Measurements from ENCODE around the gene CHST15.

CHST15 gene

GRCh38 chr10:124049484-124049883 lies 43.9 kb downstream of the CHST15 start:
- Histone ChIP-seq H3K4me3 (ENCODE audit: low read depth, low read length) (no peak overlapping the region), H3K9ac (ENCODE audit: low read length) (no peak overlapping the region), H3K36me3 (ENCODE audit: control insufficient read depth, insufficient read depth, low read length) (no peaks in the 10 kb centered on the region), H3K9me3 (ENCODE audit: control insufficient read depth, insufficient read depth, low read depth, low read length) (no peaks in the 10 kb centered on the region), H3K4me1 (ENCODE audit: control insufficient read depth, insufficient read depth, low read length) (peaks cover 28% of the 10 kb centered on the region), H3K27ac (ENCODE audit: low read depth, low read length) (no peak overlapping the region), H3K27me3 (ENCODE audit: control insufficient read depth, insufficient read depth, low read length) (no peaks in the 10 kb centered on the region)

- H3K4me1 ChIP-seq (ENCODE audit: control insufficient read depth, insufficient read depth, low read length), result peaks cover 20% of the 10 kb centered on the region; the same call in 1 of the 2 replicates
- H3K9ac ChIP-seq (ENCODE audit: low read length), result no peak overlapping the region
- H3K27me3 ChIP-seq (ENCODE audit: control insufficient read depth, insufficient read depth, low read length), result no peaks in the 10 kb centered on the region
- no peaks in the 10 kb centered on the region for H3K9me3 ChIP-seq (ENCODE audit: control insufficient read depth, insufficient read depth, low read depth, low read length)
- 0 out of 2 replicates have a peak, but pooled peaks cover 3% of the 10 kb centered on the region for H3K36me3 ChIP-seq (ENCODE audit: control insufficient read depth, insufficient read depth, low read length)
- H3K4me3 ChIP-seq (ENCODE audit: low read depth, low read length), result no peak overlapping the region
- no peak overlapping the region for H3K27ac ChIP-seq (ENCODE audit: low read depth, low read length)
These were observed 44.8 kb downstream of the CHST15 start for GRCh38 chr10:124048371-124049290.

GRCh38 chr10:124047427-124048152 lies 45.8 kb downstream of the CHST15 start:
- Histone ChIP-seq H3K9ac (ENCODE audit: low read length) (no peak overlapping the region), H3K4me1 (ENCODE audit: control insufficient read depth, insufficient read depth, low read length) (peaks cover 23% of the 10 kb centered on the region; the same call in 1 of the 2 replicates), H3K36me3 (ENCODE audit: control insufficient read depth, insufficient read depth, low read length) (0 out of 2 replicates have a peak, but pooled peaks cover 4% of the 10 kb centered on the region), H3K9me3 (ENCODE audit: control insufficient read depth, insufficient read depth, low read depth, low read length) (no peaks in the 10 kb centered on the region), H3K4me3 (ENCODE audit: low read depth, low read length) (no peak overlapping the region), H3K27me3 (ENCODE audit: control insufficient read depth, insufficient read depth, low read length) (no peaks in the 10 kb centered on the region), H3K27ac (ENCODE audit: low read depth, low read length) (no peak overlapping the region)

- H3K27ac ChIP-seq (ENCODE audit: low read depth, low read length), result no peak overlapping the region
- H3K4me1 ChIP-seq (ENCODE audit: control insufficient read depth, insufficient read depth, low read length), result peaks cover 23% of the 10 kb centered on the region; the same call in 1 of the 2 replicates
- H3K4me3 ChIP-seq (ENCODE audit: low read depth, low read length), result no peak overlapping the region
- H3K36me3 ChIP-seq (ENCODE audit: control insufficient read depth, insufficient read depth, low read length), result peaks cover 11% of the 10 kb centered on the region
- H3K9ac ChIP-seq (ENCODE audit: low read length), result no peak overlapping the region
- no peaks in the 10 kb centered on the region for H3K27me3 ChIP-seq (ENCODE audit: control insufficient read depth, insufficient read depth, low read length)
- H3K9me3 ChIP-seq (ENCODE audit: control insufficient read depth, insufficient read depth, low read depth, low read length), result no peaks in the 10 kb centered on the region
These were observed 47.5 kb downstream of the CHST15 start for GRCh38 chr10:124045801-124046355.

GRCh38 chr10:124045276-124045675 lies 48.1 kb downstream of the CHST15 start:
- Histone ChIP-seq H3K9ac (ENCODE audit: low read length) (no peak overlapping the region), H3K27me3 (ENCODE audit: control insufficient read depth, insufficient read depth, low read length) (no peaks in the 10 kb centered on the region), H3K27ac (ENCODE audit: low read depth, low read length) (no peak overlapping the region), H3K4me1 (ENCODE audit: control insufficient read depth, insufficient read depth, low read length) (peaks cover 23% of the 10 kb centered on the region; the same call in 1 of the 2 replicates), H3K4me3 (ENCODE audit: low read depth, low read length) (no peak overlapping the region), H3K36me3 (ENCODE audit: control insufficient read depth, insufficient read depth, low read length) (peaks cover 11% of the 10 kb centered on the region), H3K9me3 (ENCODE audit: control insufficient read depth, insufficient read depth, low read depth, low read length) (no peaks in the 10 kb centered on the region)

- Histone ChIP-seq H3K9ac (ENCODE audit: low read length) (no peak overlapping the region), H3K27me3 (ENCODE audit: control insufficient read depth, insufficient read depth, low read length) (no peaks in the 10 kb centered on the region), H3K36me3 (ENCODE audit: control insufficient read depth, insufficient read depth, low read length) (peaks cover 15% of the 10 kb centered on the region), H3K4me1 (ENCODE audit: control insufficient read depth, insufficient read depth, low read length) (peaks cover 18% of the 10 kb centered on the region; the same call in 1 of the 2 replicates), H3K4me3 (ENCODE audit: low read depth, low read length) (no peak overlapping the region), H3K9me3 (ENCODE audit: control insufficient read depth, insufficient read depth, low read depth, low read length) (no peaks in the 10 kb centered on the region), H3K27ac (ENCODE audit: low read depth, low read length) (no peak overlapping the region)
These were observed 49.1 kb downstream of the CHST15 start for GRCh38 chr10:124044143-124044862.

GRCh38 chr10:124043310-124044142 lies 49.9 kb downstream of the CHST15 start:
- no peak overlapping the region for H3K27ac ChIP-seq (ENCODE audit: low read depth, low read length)

GRCh38 chr10:124042656-124043309 lies 50.6 kb downstream of the CHST15 start:
- H3K4me1 ChIP-seq (ENCODE audit: control insufficient read depth, insufficient read depth, low read length), result peaks cover 4% of the 10 kb centered on the region; the same call in 1 of the 2 replicates
- H3K27ac ChIP-seq (ENCODE audit: low read depth, low read length), result no peak overlapping the region
- H3K36me3 ChIP-seq (ENCODE audit: control insufficient read depth, insufficient read depth, low read length), result peaks cover 24% of the 10 kb centered on the region
- H3K9ac ChIP-seq (ENCODE audit: low read length), result no peak overlapping the region
- no peaks in the 10 kb centered on the region for H3K9me3 ChIP-seq (ENCODE audit: control insufficient read depth, insufficient read depth, low read depth, low read length)
- H3K27me3 ChIP-seq (ENCODE audit: control insufficient read depth, insufficient read depth, low read length), result no peaks in the 10 kb centered on the region
- H3K4me3 ChIP-seq (ENCODE audit: low read depth, low read length), result no peak overlapping the region

More at GRCh38 chr10:124043310-124044142, 49.9 kb downstream of the CHST15 start:
- H3K36me3 ChIP-seq (ENCODE audit: control insufficient read depth, insufficient read depth, low read length), result peaks cover 20% of the 10 kb centered on the region
- no peaks in the 10 kb centered on the region for H3K9me3 ChIP-seq (ENCODE audit: control insufficient read depth, insufficient read depth, low read depth, low read length)
- H3K4me1 ChIP-seq (ENCODE audit: control insufficient read depth, insufficient read depth, low read length), result peaks cover 10% of the 10 kb centered on the region; the same call in 1 of the 2 replicates
- H3K27me3 ChIP-seq (ENCODE audit: control insufficient read depth, insufficient read depth, low read length), result no peaks in the 10 kb centered on the region
- no peak overlapping the region for H3K4me3 ChIP-seq (ENCODE audit: low read depth, low read length)
- H3K9ac ChIP-seq (ENCODE audit: low read length), result no peak overlapping the region

GRCh38 chr10:124041675-124042445 lies 51.5 kb downstream of the CHST15 start:
- Histone ChIP-seq H3K27ac (ENCODE audit: low read depth, low read length) (no peak overlapping the region), H3K27me3 (ENCODE audit: control insufficient read depth, insufficient read depth, low read length) (no peaks in the 10 kb centered on the region), H3K4me3 (ENCODE audit: low read depth, low read length) (no peak overlapping the region), H3K9me3 (ENCODE audit: control insufficient read depth, insufficient read depth, low read depth, low read length) (no peaks in the 10 kb centered on the region), H3K4me1 (ENCODE audit: control insufficient read depth, insufficient read depth, low read length) (peaks cover 4% of the 10 kb centered on the region; the same call in 1 of the 2 replicates), H3K36me3 (ENCODE audit: control insufficient read depth, insufficient read depth, low read length) (peaks cover 33% of the 10 kb centered on the region), H3K9ac (ENCODE audit: low read length) (no peak overlapping the region)

Data from HUES6 (cell line).